Measurements from ENCODE around the gene EFR3B.

EFR3B gene

DNA sequence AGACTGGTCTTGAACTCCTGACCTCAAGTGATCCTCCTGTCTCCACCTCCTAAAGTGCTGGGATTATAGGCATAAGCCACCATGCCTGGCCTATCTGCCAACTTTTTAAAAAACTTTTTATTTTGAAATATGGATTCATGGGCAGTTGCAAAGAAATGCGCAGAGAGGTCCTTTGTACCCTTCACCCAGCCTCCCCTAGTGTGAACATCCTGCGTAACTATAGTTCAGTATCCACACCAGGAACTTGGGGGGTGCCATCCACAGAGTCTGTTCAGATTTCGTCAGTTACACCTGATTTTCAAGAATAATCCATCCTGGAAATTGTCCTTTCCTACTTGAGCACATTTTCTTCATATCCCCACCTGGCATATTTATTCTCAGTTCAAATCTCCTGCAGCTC lies 33.0 kb downstream of the EFR3B start:
- Histone ChIP-seq H3K79me1 (ENCODE audit: low read length) (no peaks in the 10 kb centered on the region), H3K36me3 (ENCODE audit: control insufficient read depth, insufficient read depth, low read length) (no peaks in the 10 kb centered on the region), H4K8ac (ENCODE audit: low read depth, low read length) (no peak overlapping the region), H3K4me1 (ENCODE audit: control insufficient read depth, low read depth, low read length) (no peaks in the 10 kb centered on the region), H3K27me3 (ENCODE audit: insufficient read depth, low read length, poor library complexity) (no peaks in the 10 kb centered on the region), H3K79me2 (ENCODE audit: control insufficient read depth, insufficient read depth, low read length) (no peaks in the 10 kb centered on the region), H3K18ac (ENCODE audit: low read length) (no peak overlapping the region), H3K23ac (ENCODE audit: low read length) (no peak overlapping the region), H3K4me3 (ENCODE audit: low read length) (no peak overlapping the region), H3K27ac (ENCODE audit: low read depth, low read length) (no peak overlapping the region), H3K4me2 (ENCODE audit: low read length) (no peak overlapping the region), H2BK5ac (ENCODE audit: low read length) (no peak overlapping the region), H3K9ac (ENCODE audit: low read length) (no peak overlapping the region), H2AK5ac (ENCODE audit: low read length) (no peak overlapping the region), H2BK15ac (replicated peaks; ENCODE audit: low read depth) (no peak overlapping the region), H2BK120ac (ENCODE audit: low read depth, low read length) (no peak overlapping the region), H4K5ac (ENCODE audit: low read length) (no peak overlapping the region), H3K56ac (ENCODE audit: low read length) (no peak overlapping the region), H3K4ac (ENCODE audit: low read depth, low read length) (no peak overlapping the region)
- no peak for DNase-seq
- no CpG with 5 or more reads among the region's 3 CpGs for WGBS (ENCODE audit: extremely low coverage, insufficient coverage, low lambda C conversion rate)

GRCh38 chr2:25076749-25077148 lies 34.9 kb downstream of the EFR3B start:
- Histone ChIP-seq H4K5ac (ENCODE audit: low read length) (no peak overlapping the region), H3K4ac (ENCODE audit: low read depth, low read length) (no peak overlapping the region), H3K79me2 (ENCODE audit: control insufficient read depth, insufficient read depth, low read length) (no peaks in the 10 kb centered on the region), H2AK5ac (ENCODE audit: low read length) (no peak overlapping the region), H3K79me1 (ENCODE audit: low read length) (no peaks in the 10 kb centered on the region), H4K8ac (ENCODE audit: low read depth, low read length) (no peak overlapping the region), H3K18ac (ENCODE audit: low read length) (no peak overlapping the region), H2BK5ac (ENCODE audit: low read length) (no peak overlapping the region), H3K4me2 (ENCODE audit: low read length) (no peak overlapping the region), H3K36me3 (ENCODE audit: control insufficient read depth, insufficient read depth, low read length) (no peaks in the 10 kb centered on the region), H2BK15ac (replicated peaks; ENCODE audit: low read depth) (no peak overlapping the region), H3K27me3 (ENCODE audit: insufficient read depth, low read length, poor library complexity) (no peaks in the 10 kb centered on the region), H2BK120ac (ENCODE audit: low read depth, low read length) (no peak overlapping the region), H3K23ac (ENCODE audit: low read length) (no peak overlapping the region), H3K4me1 (ENCODE audit: control insufficient read depth, low read depth, low read length) (no peaks in the 10 kb centered on the region), H3K9ac (ENCODE audit: low read length) (no peak overlapping the region), H3K56ac (ENCODE audit: low read length) (no peak overlapping the region), H3K4me3 (ENCODE audit: low read length) (no peak overlapping the region), H3K27ac (ENCODE audit: low read depth, low read length) (no peak overlapping the region)
- WGBS (ENCODE audit: extremely low coverage, insufficient coverage, low lambda C conversion rate): no CpG with 5 or more reads among the region's 5 CpGs
- DNase-seq: no peak

GRCh38 chr2:25077789-25078169 lies 35.9 kb downstream of the EFR3B start:
- no peaks in the 10 kb centered on the region for H3K27me3 ChIP-seq (ENCODE audit: insufficient read depth, low read length, poor library complexity)
- H3K9ac ChIP-seq (ENCODE audit: low read length): no peak overlapping the region
- no peak overlapping the region for H4K5ac ChIP-seq (ENCODE audit: low read length)
- H3K56ac ChIP-seq (ENCODE audit: low read length): no peak overlapping the region
- H3K4me1 ChIP-seq (ENCODE audit: control insufficient read depth, low read depth, low read length): no peaks in the 10 kb centered on the region
- no peak overlapping the region for H3K27ac ChIP-seq (ENCODE audit: low read depth, low read length)
- no peak overlapping the region for H2BK15ac ChIP-seq (replicated peaks; ENCODE audit: low read depth)
- no peak overlapping the region for H2BK120ac ChIP-seq (ENCODE audit: low read depth, low read length)
- H4K8ac ChIP-seq (ENCODE audit: low read depth, low read length): no peak overlapping the region
- WGBS (ENCODE audit: extremely low coverage, insufficient coverage, low lambda C conversion rate): no CpG with 5 or more reads among the region's 2 CpGs
- H3K23ac ChIP-seq (ENCODE audit: low read length): no peak overlapping the region
- H3K79me1 ChIP-seq (ENCODE audit: low read length): no peaks in the 10 kb centered on the region
- H3K36me3 ChIP-seq (ENCODE audit: control insufficient read depth, insufficient read depth, low read length): no peaks in the 10 kb centered on the region
- no peaks in the 10 kb centered on the region for H3K79me2 ChIP-seq (ENCODE audit: control insufficient read depth, insufficient read depth, low read length)
- no peak for DNase-seq
- no peak overlapping the region for H3K4me3 ChIP-seq (ENCODE audit: low read length)
- no peak overlapping the region for H3K4me2 ChIP-seq (ENCODE audit: low read length)
- H3K18ac ChIP-seq (ENCODE audit: low read length): no peak overlapping the region
- no peak overlapping the region for H3K4ac ChIP-seq (ENCODE audit: low read depth, low read length)
- H2AK5ac ChIP-seq (ENCODE audit: low read length): no peak overlapping the region
- H2BK5ac ChIP-seq (ENCODE audit: low read length): no peak overlapping the region

DNA sequence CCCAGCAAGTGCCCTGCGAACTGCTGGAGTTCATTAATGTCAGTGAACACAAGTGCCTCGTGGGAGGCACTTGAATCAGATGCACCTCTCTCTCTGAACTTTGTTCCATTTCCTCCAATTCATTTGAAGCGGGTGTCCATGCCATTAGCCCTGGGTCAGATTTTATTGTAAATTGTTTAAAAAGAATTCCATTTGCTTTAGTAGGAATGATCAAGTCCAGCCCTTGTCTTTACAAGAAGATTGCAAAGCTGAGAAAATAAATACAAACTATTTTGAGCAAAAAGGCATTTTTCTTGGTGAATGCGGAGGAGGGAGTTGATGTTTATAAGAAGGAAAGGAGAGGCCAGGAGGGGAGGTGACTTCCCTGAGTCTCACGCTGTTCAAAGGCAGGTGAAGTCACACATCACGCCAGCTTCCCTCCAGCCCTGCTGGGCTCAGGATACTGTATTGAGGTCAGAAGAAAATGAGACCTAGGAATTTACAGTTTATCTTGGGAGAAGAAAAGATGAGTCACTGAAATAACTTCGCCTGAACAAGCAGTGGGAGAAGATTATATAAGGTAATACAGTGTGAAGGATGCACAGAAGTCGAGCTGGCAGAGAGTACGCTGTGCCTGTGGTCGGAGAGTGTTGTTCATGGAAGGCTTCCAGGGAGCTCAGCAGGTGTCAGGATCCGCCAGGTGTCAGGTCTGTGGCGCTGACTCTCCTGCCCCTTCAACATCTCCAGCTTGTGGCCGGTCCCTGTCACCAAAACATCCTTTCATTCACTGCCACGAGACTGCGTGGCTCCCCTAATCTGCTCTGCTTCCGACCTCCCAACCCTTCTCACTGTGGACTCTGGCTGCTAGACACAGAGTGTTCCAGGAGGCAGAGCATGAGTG lies 36.5 kb downstream of the EFR3B start:
- H4K5ac ChIP-seq (ENCODE audit: low read length): no peak overlapping the region
- H3K4me1 ChIP-seq (ENCODE audit: control insufficient read depth, low read depth, low read length): no peaks in the 10 kb centered on the region
- H3K4me2 ChIP-seq (ENCODE audit: low read length): no peak overlapping the region
- H3K79me1 ChIP-seq (ENCODE audit: low read length): no peaks in the 10 kb centered on the region
- no peaks in the 10 kb centered on the region for H3K79me2 ChIP-seq (ENCODE audit: control insufficient read depth, insufficient read depth, low read length)
- H3K4me3 ChIP-seq (ENCODE audit: low read length): no peak overlapping the region
- no peak overlapping the region for H3K27ac ChIP-seq (ENCODE audit: low read depth, low read length)
- H4K8ac ChIP-seq (ENCODE audit: low read depth, low read length): no peak overlapping the region
- DNase-seq: peak; percentile 50
- H2BK120ac ChIP-seq (ENCODE audit: low read depth, low read length): no peak overlapping the region
- H2BK5ac ChIP-seq (ENCODE audit: low read length): no peak overlapping the region
- no CpG with 5 or more reads among the region's 16 CpGs for WGBS (ENCODE audit: extremely low coverage, insufficient coverage, low lambda C conversion rate)
- H2BK15ac ChIP-seq (replicated peaks; ENCODE audit: low read depth): no peak overlapping the region
- no peaks in the 10 kb centered on the region for H3K36me3 ChIP-seq (ENCODE audit: control insufficient read depth, insufficient read depth, low read length)
- H3K27me3 ChIP-seq (ENCODE audit: insufficient read depth, low read length, poor library complexity): no peaks in the 10 kb centered on the region
- no peak overlapping the region for H3K56ac ChIP-seq (ENCODE audit: low read length)
- no peak overlapping the region for H3K4ac ChIP-seq (ENCODE audit: low read depth, low read length)
- no peak overlapping the region for H2AK5ac ChIP-seq (ENCODE audit: low read length)
- H3K9ac ChIP-seq (ENCODE audit: low read length): no peak overlapping the region
- H3K18ac ChIP-seq (ENCODE audit: low read length): no peak overlapping the region
- H3K23ac ChIP-seq (ENCODE audit: low read length): no peak overlapping the region

DNA sequence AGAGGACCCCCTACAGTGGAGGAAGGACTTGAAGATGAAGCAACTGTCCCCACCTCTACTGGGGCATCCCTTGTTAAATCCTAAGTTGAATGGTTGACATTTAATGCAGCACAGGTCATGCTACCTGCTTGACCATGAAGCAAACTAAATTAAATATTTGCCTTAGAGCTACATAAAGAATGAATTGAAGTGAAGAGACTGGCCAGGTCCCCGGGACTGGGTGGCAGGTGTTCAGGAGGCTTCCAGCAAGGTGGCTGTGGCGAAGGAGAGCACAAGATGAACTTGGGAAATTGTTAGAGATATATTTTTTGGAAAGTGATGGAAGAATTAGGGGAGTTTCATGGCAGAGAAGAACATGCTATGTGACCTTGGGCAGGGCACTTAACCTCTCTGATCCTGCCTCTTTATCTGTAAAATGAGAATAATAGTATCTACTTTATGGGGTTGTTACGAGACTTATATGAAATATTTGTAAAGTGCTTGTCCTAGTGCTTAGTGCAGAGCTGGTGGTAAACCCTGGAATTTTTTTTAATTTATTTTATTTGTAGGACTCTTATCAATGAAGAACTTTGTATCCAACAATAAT lies 37.3 kb downstream of the EFR3B start:
- no CpG with 5 or more reads among the region's 3 CpGs for WGBS (ENCODE audit: extremely low coverage, insufficient coverage, low lambda C conversion rate)
- H3K4me2 ChIP-seq (ENCODE audit: low read length): no peak overlapping the region
- DNase-seq: no peak

More for the DNA sequence above, 37.3 kb downstream of the EFR3B start:
- Histone ChIP-seq H3K56ac (ENCODE audit: low read length) (no peak overlapping the region), H2AK5ac (ENCODE audit: low read length) (no peak overlapping the region), H2BK5ac (ENCODE audit: low read length) (no peak overlapping the region), H2BK15ac (replicated peaks; ENCODE audit: low read depth) (no peak overlapping the region), H3K9ac (ENCODE audit: low read length) (no peak overlapping the region), H3K18ac (ENCODE audit: low read length) (no peak overlapping the region), H3K4ac (ENCODE audit: low read depth, low read length) (no peak overlapping the region), H3K4me1 (ENCODE audit: control insufficient read depth, low read depth, low read length) (no peaks in the 10 kb centered on the region), H3K79me2 (ENCODE audit: control insufficient read depth, insufficient read depth, low read length) (no peaks in the 10 kb centered on the region), H4K5ac (ENCODE audit: low read length) (no peak overlapping the region), H3K4me3 (ENCODE audit: low read length) (no peak overlapping the region), H3K36me3 (ENCODE audit: control insufficient read depth, insufficient read depth, low read length) (no peaks in the 10 kb centered on the region), H3K79me1 (ENCODE audit: low read length) (no peaks in the 10 kb centered on the region), H4K8ac (ENCODE audit: low read depth, low read length) (no peak overlapping the region), H2BK120ac (ENCODE audit: low read depth, low read length) (no peak overlapping the region), H3K27ac (ENCODE audit: low read depth, low read length) (no peak overlapping the region), H3K27me3 (ENCODE audit: insufficient read depth, low read length, poor library complexity) (no peaks in the 10 kb centered on the region), H3K23ac (ENCODE audit: low read length) (no peak overlapping the region)

All from mesendoderm (in vitro differentiated cells).